Dendritic cell treated with granulocyte-macrophage colony-stimulating factor and Interleukin-4, amounts not matched to agents 40 ng/mL and 50 ng/mL, for 4 days (primary cell): ENCODE data around the gene PTPMT1.
"Not testable (repeated sequence)": the region's sequence is repeated elsewhere in the genome, so short reads cannot be mapped to it uniquely, and the experiment has no call there.

Experiments used
- H3K27ac Mint-ChIP-seq: one replicate; pipeline ENCODE4 v1.8.0; 2022; ENCODE audit warnings: mild to moderate bottlenecking, mixed read lengths
- H3K27me3 Mint-ChIP-seq: one replicate; pipeline ENCODE4 v1.8.0; 2022; ENCODE audit warnings: mild to moderate bottlenecking, mixed read lengths
- H3K36me3 Mint-ChIP-seq: one replicate; pipeline ENCODE4 v1.8.0; 2022; ENCODE audit warnings: low read depth, mixed read lengths
- H3K4me1 Mint-ChIP-seq: one replicate; pipeline ENCODE4 v1.8.0; 2022; ENCODE audit warnings: low read depth, mixed read lengths
- H3K4me3 Mint-ChIP-seq: one replicate; pipeline ENCODE4 v1.8.0; 2022; ENCODE audit warnings: mild to moderate bottlenecking, moderate library complexity, mixed read lengths
- H3K9me3 Mint-ChIP-seq: one replicate; pipeline ENCODE4 v1.8.0; 2022; ENCODE audit warnings: mixed read lengths
- intact Hi-C: fragments of 100-400 bp; cut with micrococcal nuclease; formaldehyde crosslinking; loops from one replicate; pipeline ENCODE4 v1.15.0; 2022

The PTPMT1 gene

GRCh38 chr11:47565340-47566148, at the start of gene PTPMT1:
Gene PTPMT1 (plus strand): TSS chr11:47565599. CDS start chr11:47565623, 24 bp downstream.
- H3K27ac Mint-ChIP-seq = peak within 1 kb of the TSS; percentile 87
- no peaks in the 10 kb centered on the region for H3K27me3 Mint-ChIP-seq
- peaks cover 28% of the 10 kb centered on the region for H3K4me1 Mint-ChIP-seq
- intact Hi-C loops = no loop called here
- peaks cover 24% of the 10 kb centered on the region for H3K36me3 Mint-ChIP-seq
- H3K4me3 Mint-ChIP-seq = peak within 1 kb of the TSS; percentile 85
- no peaks in the 10 kb centered on the region for H3K9me3 Mint-ChIP-seq

GRCh38 chr11:47516155-47516554, 49.2 kb upstream of the PTPMT1 start:
- Mint-ChIP-seq H3K4me3 (peak overlapping the region; percentile 51), H3K4me1 (peaks cover 67% of the 10 kb centered on the region), H3K27me3 (no peaks in the 10 kb centered on the region), H3K36me3 (peaks cover 36% of the 10 kb centered on the region), H3K9me3 (no peaks in the 10 kb centered on the region), H3K27ac (peak overlapping the region; percentile 75)
- intact Hi-C loops = loop anchor here (5.0 kb wide), 1 partner anchor 36 kb away; the partner anchor contains the start of gene CELF1

- Mint-ChIP-seq H3K27ac (peak overlapping the region; percentile 75), H3K27me3 (no peaks in the 10 kb centered on the region), H3K4me1 (peaks cover 63% of the 10 kb centered on the region), H3K4me3 (peak overlapping the region; percentile 68), H3K9me3 (no peaks in the 10 kb centered on the region), H3K36me3 (peaks cover 36% of the 10 kb centered on the region)
- intact Hi-C loops = loop anchor here (5.0 kb wide), 1 partner anchor 35 kb away; the partner anchor contains the start of gene CELF1
Measured at GRCh38 chr11:47516984-47517853, 48.2 kb upstream of the PTPMT1 start.

GRCh38 chr11:47518212-47518964, 47.0 kb upstream of the PTPMT1 start:
- H3K27ac Mint-ChIP-seq = peak overlapping the region; percentile 75
- intact Hi-C loops = loop anchor here (5.0 kb wide), 1 partner anchor 34 kb away; the partner anchor contains the start of gene CELF1
- peaks cover 69% of the 10 kb centered on the region for H3K4me1 Mint-ChIP-seq
- peak overlapping the region; percentile 68 for H3K4me3 Mint-ChIP-seq
- H3K27me3 Mint-ChIP-seq = no peaks in the 10 kb centered on the region
- peaks cover 36% of the 10 kb centered on the region for H3K36me3 Mint-ChIP-seq
- H3K9me3 Mint-ChIP-seq = no peaks in the 10 kb centered on the region

- H3K4me1 Mint-ChIP-seq = peaks cover 51% of the 10 kb centered on the region
- intact Hi-C loops = no loop called here
- H3K27ac Mint-ChIP-seq = peak overlapping the region; percentile 85
- H3K27me3 Mint-ChIP-seq = no peaks in the 10 kb centered on the region
- H3K36me3 Mint-ChIP-seq = peaks cover 53% of the 10 kb centered on the region
- peak overlapping the region; percentile 69 for H3K4me3 Mint-ChIP-seq
- H3K9me3 Mint-ChIP-seq = no peaks in the 10 kb centered on the region
Measured at GRCh38 chr11:47523490-47524225, 41.7 kb upstream of the PTPMT1 start.

GRCh38 chr11:47524291-47524874, 41.0 kb upstream of the PTPMT1 start:
- H3K9me3 Mint-ChIP-seq = no peaks in the 10 kb centered on the region
- H3K36me3 Mint-ChIP-seq = peaks cover 53% of the 10 kb centered on the region
- peak overlapping the region; percentile 69 for H3K4me3 Mint-ChIP-seq
- peak overlapping the region; percentile 85 for H3K27ac Mint-ChIP-seq
- intact Hi-C loops = no loop called here
- no peaks in the 10 kb centered on the region for H3K27me3 Mint-ChIP-seq
- H3K4me1 Mint-ChIP-seq = peaks cover 49% of the 10 kb centered on the region

- H3K4me3 Mint-ChIP-seq, intact Hi-C loops, H3K27me3 Mint-ChIP-seq, H3K9me3 Mint-ChIP-seq: not testable (repeated sequence)
- H3K36me3 Mint-ChIP-seq = peaks cover 53% of the 10 kb centered on the region
- peak overlapping the region; percentile 72 for H3K27ac Mint-ChIP-seq
- H3K4me1 Mint-ChIP-seq = peaks cover 54% of the 10 kb centered on the region
Measured at GRCh38 chr11:47526032-47526431, 39.4 kb upstream of the PTPMT1 start.

- intact Hi-C loops = no loop called here
- Mint-ChIP-seq H3K27ac (peak overlapping the region; percentile 17), H3K4me1 (peaks cover 56% of the 10 kb centered on the region), H3K9me3 (no peaks in the 10 kb centered on the region), H3K27me3 (no peaks in the 10 kb centered on the region), H3K36me3 (peaks cover 59% of the 10 kb centered on the region), H3K4me3 (no peak overlapping the region)
Measured at GRCh38 chr11:47527186-47527585, 38.2 kb upstream of the PTPMT1 start.

- H3K27me3 Mint-ChIP-seq = no peaks in the 10 kb centered on the region
- H3K4me1 Mint-ChIP-seq = peaks cover 40% of the 10 kb centered on the region
- no peaks in the 10 kb centered on the region for H3K9me3 Mint-ChIP-seq
- no peak overlapping the region for H3K4me3 Mint-ChIP-seq
- intact Hi-C loops = loop anchor here (5.0 kb wide), 1 partner anchor 33 kb away; no protein-coding TSS in a partner anchor
- H3K27ac Mint-ChIP-seq = peak overlapping the region; percentile 45
- peaks cover 57% of the 10 kb centered on the region for H3K36me3 Mint-ChIP-seq
Measured at GRCh38 chr11:47529951-47530350, 35.4 kb upstream of the PTPMT1 start.

- H3K4me3 Mint-ChIP-seq, H3K9me3 Mint-ChIP-seq, H3K27me3 Mint-ChIP-seq: not testable (repeated sequence)
- Mint-ChIP-seq H3K4me1 (peaks cover 38% of the 10 kb centered on the region), H3K36me3 (peaks cover 61% of the 10 kb centered on the region), H3K27ac (peak overlapping the region; percentile 45)
- intact Hi-C loops = loop anchor here (5.0 kb wide), 1 partner anchor 33 kb away; no protein-coding TSS in a partner anchor
Measured at GRCh38 chr11:47530721-47531120, 34.7 kb upstream of the PTPMT1 start.

- Mint-ChIP-seq H3K36me3 (peaks cover 64% of the 10 kb centered on the region), H3K27me3 (no peaks in the 10 kb centered on the region), H3K9me3 (no peaks in the 10 kb centered on the region), H3K27ac (peak overlapping the region; percentile 11), H3K4me1 (peaks cover 40% of the 10 kb centered on the region), H3K4me3 (no peak overlapping the region)
- intact Hi-C loops = loop anchor here (5.0 kb wide), 1 partner anchor 34 kb away; no protein-coding TSS in a partner anchor
Measured at GRCh38 chr11:47531666-47532065, 33.7 kb upstream of the PTPMT1 start.

GRCh38 chr11:47532597-47533213, 32.7 kb upstream of the PTPMT1 start:
- H3K4me1 Mint-ChIP-seq = peaks cover 44% of the 10 kb centered on the region
- H3K36me3 Mint-ChIP-seq = peaks cover 58% of the 10 kb centered on the region
- H3K9me3 Mint-ChIP-seq = no peaks in the 10 kb centered on the region
- H3K4me3 Mint-ChIP-seq = no peak overlapping the region
- intact Hi-C loops = loop anchor here (5.0 kb wide), 1 partner anchor 35 kb away; no protein-coding TSS in a partner anchor
- H3K27me3 Mint-ChIP-seq = no peaks in the 10 kb centered on the region
- H3K27ac Mint-ChIP-seq = peak overlapping the region; percentile 62
